Hematopoietic multipotent progenitor cell (in vitro differentiated cells): ENCODE results near the gene IGFL4. TPM values are rescaled to one million over a fixed set of nuclear protein-coding genes. Genes with fewer than 3 reads are reported as not detected.
A peak's percentile ranks its signal among the peaks of the same experiment; 100 is the strongest.

Experiments
- DNase-seq, 3 donors: peaks; one replicate each; pipeline ENCODE4 v3.0.0-alpha.2; 2011 to 2015; ENCODE audit warnings: low read depth in 2 of 3, low spot score in 2 of 3
- small RNA-seq: library from RNA; depleted of rRNA; stranded (forward); fragments of <200 nt; gene quantifications from one replicate; pipeline ENCODE3, GENCODE V24; 2012
- total RNA-seq: library from RNA; depleted of rRNA; stranded (reverse); fragments of >200 nt; gene quantifications from one replicate; pipeline ENCODE4 v1.2.3, GENCODE V29; 2012

The IGFL4 gene
- total RNA-seq, 1 donor = under 0.01 TPM

- DNase-seq = no peak
Measured at GRCh38 chr19:45995715-45996385, 45.0 kb downstream of the IGFL4 start.

GRCh38 chr19:45994998-45995714, 45.6 kb downstream of the IGFL4 start, which contains the start of gene CCDC61:
Gene CCDC61 (plus strand): TSS chr19:45995467. CDS start chr19:46003019, 7,552 bp downstream.
- peak; percentile 92 to 100 (median 98) for DNase-seq

GRCh38 chr19:45994456-45994997, 46.3 kb downstream of the IGFL4 start:
- no peak for DNase-seq

- DNase-seq = no peak
Measured at GRCh38 chr19:45990113-45990728, 50.6 kb downstream of the IGFL4 start.

Small RNAs within 50 kb of the gene (small RNA-seq; reads per million reads assigned to genes)
- gene MIR769 = 8.7 reads per million, percentile 91 among the genes with 10 or more reads in this experiment

Other genes starting within 250 kb of the IGFL4 start
- 8.3 TPM for gene DMWD, start 248.2 kb downstream of the IGFL4 start, total RNA-seq
- 0.27 TPM for gene RSPH6A, start 225.7 kb downstream of the IGFL4 start, total RNA-seq
- 69.5 TPM for gene SYMPK, start 177.9 kb downstream of the IGFL4 start, total RNA-seq
- 1.6 TPM for gene FOXA3, start 176.7 kb downstream of the IGFL4 start, total RNA-seq
- 37.7 TPM for gene IRF2BP1, start 154.9 kb downstream of the IGFL4 start, total RNA-seq
- gene MYPOP, start 138.4 kb downstream of the IGFL4 start, total RNA-seq = 3.2 TPM
- gene NANOS2, start 126.2 kb downstream of the IGFL4 start, total RNA-seq = not detected
- gene NOVA2, start 67.1 kb downstream of the IGFL4 start, total RNA-seq = not detected
- gene CCDC61, start 45.5 kb downstream of the IGFL4 start, total RNA-seq = 14.3 TPM
- gene PGLYRP1, start 17.9 kb downstream of the IGFL4 start, total RNA-seq = 1.3 TPM
- gene IGFL3, start 83.7 kb upstream of the IGFL4 start, total RNA-seq = not detected
- gene IGFL2, start 107.2 kb upstream of the IGFL4 start, total RNA-seq = not detected
- gene IGFL1, start 188.7 kb upstream of the IGFL4 start, total RNA-seq = not detected